ENCODE measurements around the gene MYOCD.

MYOCD gene

DNA sequence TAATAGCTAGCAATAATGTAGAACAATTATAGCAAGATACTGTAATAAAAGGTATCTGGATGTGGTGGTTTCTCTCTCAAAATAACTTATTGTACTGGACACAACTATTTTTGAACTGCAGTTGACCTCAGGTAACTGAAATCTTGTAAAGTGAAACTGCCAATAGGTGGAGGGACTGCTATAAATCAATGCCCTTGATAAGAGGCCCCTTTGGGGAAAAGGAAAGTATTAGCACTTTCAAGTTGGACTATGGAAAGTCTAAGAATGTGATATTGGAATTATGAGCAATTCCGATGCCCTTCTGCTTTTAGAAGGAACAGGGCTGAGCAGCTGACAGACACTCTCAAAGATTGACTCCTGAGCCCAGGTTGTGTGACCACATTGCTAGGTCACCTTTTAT, 79.1 kb downstream of the MYOCD start:
- no peak for DNase-seq (ENCODE audit: low read depth in 1 of 2, low spot score in 1 of 2)

GRCh38 chr17:12745486-12745885, 79.8 kb downstream of the MYOCD start:
- no peak for DNase-seq (ENCODE audit: low read depth in 1 of 2, low spot score in 1 of 2)

- DNase-seq (ENCODE audit: low read depth in 1 of 2, low spot score in 1 of 2) = no peak
Measured at GRCh38 chr17:12756786-12757185, 91.1 kb downstream of the MYOCD start.

- DNase-seq (ENCODE audit: low read depth in 1 of 2, low spot score in 1 of 2) = no peak
Measured at GRCh38 chr17:12759090-12759489, 93.4 kb downstream of the MYOCD start.

- no peak for DNase-seq (ENCODE audit: low read depth in 1 of 2, low spot score in 1 of 2)
Measured at GRCh38 chr17:12765548-12765947, 99.9 kb downstream of the MYOCD start.

DNA sequence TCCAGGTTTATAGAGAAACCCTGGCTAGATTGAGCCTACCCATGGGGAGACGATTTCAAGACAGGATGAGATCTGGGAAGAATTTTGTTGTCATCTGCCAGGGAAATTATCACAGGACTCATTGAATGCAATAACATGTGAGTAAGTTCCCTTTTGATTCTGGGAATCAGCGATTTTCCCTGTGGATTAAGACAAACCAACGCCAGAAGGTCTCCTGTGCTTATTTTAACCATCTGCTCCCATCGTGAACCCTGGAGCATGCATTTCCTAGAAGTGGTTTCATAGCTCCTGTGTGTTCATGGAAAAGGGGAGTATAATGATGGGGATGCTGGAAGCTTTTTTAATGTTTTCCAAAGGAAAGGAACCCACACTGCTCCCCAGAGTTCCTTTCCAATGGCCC, 102.6 kb downstream of the MYOCD start:
- DNase-seq (ENCODE audit: low read depth in 1 of 2, low spot score in 1 of 2) = no peak

- DNase-seq (ENCODE audit: low read depth in 1 of 2, low spot score in 1 of 2) = no peak
Measured at GRCh38 chr17:12769981-12770380, 104.3 kb downstream of the MYOCD start.

- no peak for DNase-seq (ENCODE audit: low read depth in 1 of 2, low spot score in 1 of 2)
Measured at GRCh38 chr17:12773153-12773552, 107.5 kb downstream of the MYOCD start.

- DNase-seq (ENCODE audit: low read depth in 1 of 2, low spot score in 1 of 2) = no peak
Measured at GRCh38 chr17:12789075-12789480, 123.4 kb downstream of the MYOCD start.

- DNase-seq (ENCODE audit: low read depth in 1 of 2, low spot score in 1 of 2) = no peak
Measured at GRCh38 chr17:12789481-12790248, 124.0 kb downstream of the MYOCD start, which contains the start of gene ARHGAP44. Gene ARHGAP44, plus strand, starts transcription at chr17:12789498. Its CDS starts 341 bp downstream, at chr17:12789839.

DNA sequence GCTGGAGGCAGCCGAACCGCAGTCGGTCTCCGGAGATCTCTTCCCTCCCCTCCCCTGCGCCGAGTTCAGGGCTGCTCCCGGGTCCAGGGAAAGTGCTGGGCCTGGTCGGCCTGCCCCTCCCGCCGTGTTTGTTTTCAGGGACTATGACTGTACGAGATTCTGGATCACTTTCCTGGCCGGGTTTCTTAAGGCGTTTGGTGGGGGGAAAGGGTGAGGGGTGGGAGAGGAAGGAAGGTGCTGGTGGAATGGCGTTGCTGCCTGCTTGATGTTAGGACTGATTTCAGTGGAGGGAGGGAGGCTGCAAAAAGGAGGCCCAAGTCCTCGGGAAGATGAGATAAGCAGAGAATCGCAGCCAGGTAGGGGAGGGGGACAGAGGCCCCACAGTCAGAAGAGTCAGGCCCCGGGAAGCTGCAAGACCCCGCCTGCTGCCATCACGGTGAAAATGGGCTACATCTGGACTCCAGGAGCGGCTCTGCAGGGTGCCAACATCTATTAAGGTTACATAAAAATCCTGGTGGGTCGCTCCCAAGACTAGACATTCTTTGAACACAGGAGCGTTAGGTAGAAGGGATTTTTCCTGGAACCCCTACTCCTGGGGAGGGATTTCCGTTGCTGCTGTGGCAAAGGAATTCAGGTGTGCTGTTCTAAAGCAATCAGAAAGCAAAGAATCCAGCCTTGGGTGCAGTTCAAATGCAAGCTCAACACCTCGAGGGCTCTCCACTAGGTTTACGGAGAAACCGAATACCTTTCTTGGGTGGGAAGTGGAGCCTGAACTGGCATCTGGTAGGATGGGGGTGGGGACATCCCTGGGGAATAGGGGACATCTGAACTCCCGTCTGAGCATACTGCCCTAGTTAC, 124.8 kb downstream of the MYOCD start:
- no peak for DNase-seq (ENCODE audit: low read depth in 1 of 2, low spot score in 1 of 2)

DNA sequence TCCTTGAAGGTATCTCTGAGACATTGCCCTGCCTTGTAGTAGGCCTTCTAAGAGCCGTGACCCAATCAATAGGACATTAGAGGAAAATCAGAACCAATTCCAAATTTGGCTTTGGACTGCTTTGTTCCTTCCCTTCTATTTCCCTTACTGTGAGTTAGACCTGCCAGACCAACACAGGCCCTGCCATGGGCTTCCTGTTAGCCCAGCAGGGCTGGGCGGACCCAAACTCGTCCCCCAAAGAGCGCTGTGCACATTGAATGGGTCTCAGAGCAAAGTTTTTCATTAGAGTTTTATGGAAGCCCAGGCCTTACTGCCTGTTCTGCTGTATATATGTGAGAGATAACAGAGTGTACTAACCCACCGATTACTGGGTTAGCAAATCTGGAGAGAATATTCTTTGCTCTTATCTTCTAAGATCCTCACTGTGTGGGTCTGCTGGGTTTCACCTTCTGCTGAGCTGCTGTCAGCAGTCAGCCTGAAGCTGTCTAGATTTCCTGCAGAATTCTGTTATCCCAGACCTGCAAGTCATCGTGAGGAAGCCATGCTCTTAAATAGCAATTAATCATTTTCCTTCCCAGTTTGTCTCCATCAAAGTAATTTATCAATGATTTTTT, 129.3 kb downstream of the MYOCD start:
- DNase-seq (ENCODE audit: low read depth in 1 of 2, low spot score in 1 of 2) = no peak

DNA sequence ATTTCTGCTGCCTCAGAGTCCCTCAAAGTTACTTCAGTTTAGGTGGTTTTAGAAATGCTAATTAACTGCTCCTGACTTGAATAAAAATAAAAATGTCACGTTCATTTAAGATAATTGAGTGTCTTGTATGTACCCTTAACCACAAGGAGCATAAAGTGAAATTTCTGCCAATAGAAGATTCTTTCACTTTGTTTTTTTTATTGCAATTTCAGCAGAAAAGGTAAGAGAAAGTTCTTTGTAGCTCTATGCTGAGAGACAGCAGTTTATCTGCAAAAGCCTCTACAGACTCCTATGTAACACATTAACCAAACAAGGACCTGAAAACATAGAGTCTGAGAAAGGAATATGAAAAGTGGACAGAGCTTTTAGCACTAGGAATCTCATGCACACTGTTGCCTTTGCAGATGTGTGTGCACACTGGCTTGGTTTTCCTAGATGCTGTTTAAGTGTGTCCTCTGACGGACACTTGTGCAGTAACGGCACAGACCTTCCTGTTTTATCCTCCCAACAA, 135.2 kb downstream of the MYOCD start:
- DNase-seq (ENCODE audit: low read depth in 1 of 2, low spot score in 1 of 2) = no peak

DNA sequence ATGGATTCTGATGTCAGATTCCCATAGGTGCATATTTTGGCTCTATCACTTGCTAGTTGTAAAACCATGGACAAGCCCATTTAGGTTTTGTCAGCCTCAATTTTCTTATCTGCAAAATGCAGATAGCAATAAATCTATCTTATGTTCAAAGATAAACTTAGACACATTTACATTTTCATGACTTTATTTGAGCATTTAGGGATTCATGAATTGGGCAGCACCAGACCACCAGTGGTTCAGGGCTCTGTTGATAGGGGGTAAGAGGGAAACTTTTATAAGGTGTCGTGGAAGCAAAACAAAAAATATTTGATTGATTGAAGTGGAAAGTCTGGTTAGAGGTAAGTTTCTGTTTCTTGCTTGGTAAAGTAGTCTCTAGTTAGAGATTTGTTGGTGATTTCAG, 140.9 kb downstream of the MYOCD start:
- no peak for DNase-seq (ENCODE audit: low read depth in 1 of 2, low spot score in 1 of 2)

GRCh38 chr17:12808723-12809122, 143.0 kb downstream of the MYOCD start:
- DNase-seq (ENCODE audit: low read depth in 1 of 2, low spot score in 1 of 2) = no peak

DNA sequence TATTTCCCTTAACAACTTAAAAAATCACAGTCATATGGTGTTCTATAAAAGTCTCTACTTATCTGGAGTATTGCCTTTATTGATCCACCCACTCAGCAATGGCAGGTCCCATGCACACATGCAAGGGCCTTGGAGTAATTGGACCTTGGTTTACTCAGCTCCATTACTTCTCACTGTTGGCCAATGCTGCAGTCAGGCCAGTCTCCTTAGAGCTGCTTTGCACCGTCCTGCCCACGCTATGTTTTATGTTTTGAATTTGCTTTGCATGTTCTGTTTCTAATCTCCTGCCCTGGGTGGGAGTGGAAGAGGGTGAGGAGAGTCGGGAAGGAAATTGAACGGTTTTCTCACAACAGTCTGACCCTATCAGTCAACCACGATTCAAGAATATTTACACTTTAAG, 147.2 kb downstream of the MYOCD start:
- no peak for DNase-seq (ENCODE audit: low read depth in 1 of 2, low spot score in 1 of 2)

DNA sequence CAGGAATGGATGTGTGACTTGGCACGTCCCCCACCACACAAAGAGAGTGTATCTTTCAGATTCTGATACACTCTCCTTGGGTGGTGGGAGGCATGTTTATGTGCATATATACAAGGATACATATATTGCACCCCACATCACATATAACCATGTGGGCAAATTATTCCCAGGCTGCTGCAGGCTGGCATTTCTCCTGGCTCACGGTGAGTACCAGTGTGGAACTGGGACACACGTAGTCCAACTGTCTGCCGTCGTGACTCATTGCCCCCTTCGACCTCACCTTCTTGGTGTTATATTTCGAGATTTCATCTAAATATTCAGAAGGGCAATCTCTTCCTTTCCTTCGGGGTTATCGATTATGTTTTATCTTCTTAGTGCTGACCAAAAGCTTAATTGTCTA, 148.0 kb downstream of the MYOCD start:
- DNase-seq (ENCODE audit: low read depth in 1 of 2, low spot score in 1 of 2) = no peak

DNA sequence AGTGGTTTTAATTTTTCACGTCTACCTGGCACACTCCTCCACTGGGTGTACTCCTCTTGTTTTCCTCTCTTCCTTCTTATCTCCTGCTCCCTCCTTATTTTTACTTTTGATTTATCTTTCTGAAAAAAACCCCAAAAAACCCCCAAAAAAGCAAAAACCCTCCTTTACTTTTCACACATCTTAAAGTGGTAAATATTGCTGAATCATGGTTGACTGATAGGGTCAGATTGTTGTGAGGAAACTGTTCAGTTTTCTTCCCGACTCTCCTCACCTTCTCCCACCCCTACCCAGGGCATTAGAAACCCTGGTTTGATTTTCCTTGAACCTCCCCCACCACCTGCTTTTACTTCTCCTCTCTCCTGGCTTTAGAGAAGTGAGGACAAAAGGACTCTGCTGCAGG, 149.0 kb downstream of the MYOCD start:
- no peak for DNase-seq (ENCODE audit: low read depth in 1 of 2, low spot score in 1 of 2)

DNA sequence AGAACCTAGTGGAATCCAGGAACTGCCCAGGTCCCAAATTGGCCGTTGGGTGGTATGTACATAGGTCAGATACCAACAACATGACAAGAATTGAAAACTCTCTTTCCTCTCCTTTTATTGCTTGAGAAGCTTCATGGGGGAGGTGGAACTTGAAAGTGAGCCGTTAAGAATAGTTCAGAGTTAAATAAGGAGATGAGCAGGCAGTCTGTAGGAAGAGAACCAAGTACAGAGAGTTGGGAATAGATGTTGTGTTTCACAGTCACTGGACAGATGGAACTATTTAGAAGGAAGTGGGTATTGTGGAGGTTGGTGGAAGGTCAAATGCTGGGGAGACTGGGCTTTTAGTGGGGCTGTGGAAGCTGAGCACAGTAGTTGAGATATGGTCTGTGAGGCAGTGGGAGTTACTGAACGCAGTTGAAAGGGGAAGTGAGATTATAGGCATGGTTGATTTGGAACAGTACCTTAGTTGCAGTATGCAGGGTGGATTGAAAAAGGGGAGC, 150.0 kb downstream of the MYOCD start:
- DNase-seq (ENCODE audit: low read depth in 1 of 2, low spot score in 1 of 2) = no peak

Data from activated CD4-positive, alpha-beta T cell treated with anti-CD3 and anti-CD28 coated beads, Interleukin-2, amount 50 U/mL, for 24 hours (primary cell).